Neuronal stem cell (in vitro differentiated cells): ENCODE measurements around the gene MED29.

Experiments
- DNase-seq: peaks from one replicate; pipeline ENCODE4 v3.0.0-alpha.2; 2013; ENCODE audit warnings: low spot score
- H2AFZ ChIP-seq: one replicate; pipeline ENCODE4 v1.6.1; 2013; ENCODE audit warnings: mild to moderate bottlenecking, low read length, inconsistent platforms
- H2AK5ac ChIP-seq: 2 replicates; pipeline ENCODE4 v1.6.1; 2013; ENCODE audit warnings: low read depth, mild to moderate bottlenecking, inconsistent platforms, low read length, moderate library complexity, mixed read lengths
- H2BK120ac ChIP-seq: 2 replicates; pipeline ENCODE4 v1.6.1; 2013; ENCODE audit warnings: low read depth, mild to moderate bottlenecking, inconsistent platforms, low read length, moderate library complexity, mixed read lengths
- H2BK12ac ChIP-seq: one replicate; pipeline ENCODE4 v1.6.1; 2013; ENCODE audit warnings: low read length, inconsistent platforms
- H2BK15ac ChIP-seq: 2 replicates; pipeline ENCODE4 v1.6.1; 2013; ENCODE audit warnings: mild to moderate bottlenecking, low read length, inconsistent platforms, mixed read lengths
- H2BK5ac ChIP-seq: one replicate; pipeline ENCODE4 v1.6.1; 2013; ENCODE audit warnings: inconsistent platforms, mild to moderate bottlenecking, low read length, moderate library complexity
- H3K14ac ChIP-seq: one replicate; pipeline ENCODE4 v1.6.1; 2013; ENCODE audit warnings: low read length, inconsistent platforms
- H3K18ac ChIP-seq: 2 replicates; pipeline ENCODE4 v1.6.1; 2013; ENCODE audit warnings: low read length, inconsistent platforms
- H3K23ac ChIP-seq: 2 replicates; pipeline ENCODE4 v1.6.1; 2013; ENCODE audit warnings: low read depth, mild to moderate bottlenecking, mixed read lengths, low read length, inconsistent platforms; ENCODE audit not compliant: poor library complexity
- H3K27ac ChIP-seq: replicated peaks from 3 replicates; pipeline ENCODE4 v1.5.1; 2013; ENCODE audit warnings: low read length, inconsistent platforms
- H3K27me3 ChIP-seq, 3 experiments: 2 replicates each; pipeline ENCODE4 v1.6.1; 2013; ENCODE audit warnings: low read length in 3 of 3, mild to moderate bottlenecking in 2 of 3, inconsistent platforms in 1 of 3, low read depth in 1 of 3, mixed read lengths in 1 of 3, moderate library complexity in 1 of 3; ENCODE audit not compliant: control insufficient read depth in 3 of 3, insufficient read depth in 3 of 3
- H3K36me3 ChIP-seq, 2 donors: replicated peaks in 1 of 2; 2 replicates each; pipeline ENCODE4 v1.6.1; 2013; ENCODE audit warnings: low read length in 2 of 2; ENCODE audit not compliant: control insufficient read depth in 2 of 2, insufficient read depth in 2 of 2
- H3K4ac ChIP-seq: 2 replicates; pipeline ENCODE4 v1.6.1; 2013; ENCODE audit warnings: inconsistent platforms, mild to moderate bottlenecking, low read length, moderate library complexity
- H3K4me1 ChIP-seq, 2 donors: 1 replicate in 1 of 2; 2 replicates in 1 of 2; pipeline ENCODE4 v1.6.1; 2013; ENCODE audit warnings: low read length in 2 of 2, low read depth in 1 of 2; ENCODE audit not compliant: control insufficient read depth in 2 of 2, insufficient read depth in 1 of 2
- H3K4me2 ChIP-seq: one replicate; pipeline ENCODE4 v1.6.1; 2013; ENCODE audit warnings: mild to moderate bottlenecking, low read length, inconsistent platforms; ENCODE audit not compliant: insufficient read depth, poor library complexity, severe bottlenecking
- H3K4me3 ChIP-seq, 2 donors: 2 replicates each; pipeline ENCODE4 v1.5.1; 2013; ENCODE audit warnings: low read length in 2 of 2, mild to moderate bottlenecking in 2 of 2, inconsistent platforms in 1 of 2, moderate library complexity in 1 of 2
- H3K79me1 ChIP-seq: one replicate; pipeline ENCODE4 v1.6.1; 2013; ENCODE audit warnings: low read depth, mild to moderate bottlenecking, inconsistent platforms, low read length, moderate library complexity
- H3K9ac ChIP-seq: one replicate; pipeline ENCODE4 v1.6.1; 2013; ENCODE audit warnings: mild to moderate bottlenecking, low read depth, low read length, inconsistent platforms; ENCODE audit not compliant: poor library complexity
- H3K9me3 ChIP-seq, 2 donors: replicated peaks in 1 of 2; 2 replicates each; pipeline versions ENCODE3 to v1.6.1; 2013; ENCODE audit warnings: low read length in 2 of 2, mild to moderate bottlenecking in 2 of 2, inconsistent platforms in 1 of 2, low read depth in 1 of 2, mixed read lengths in 1 of 2, moderate library complexity in 1 of 2; ENCODE audit not compliant: control insufficient read depth in 2 of 2, insufficient read depth in 1 of 2
- H4K8ac ChIP-seq: one replicate; pipeline ENCODE4 v1.6.1; 2013; ENCODE audit warnings: low read depth, mild to moderate bottlenecking, inconsistent platforms, low read length, moderate library complexity
- H4K91ac ChIP-seq: one replicate; pipeline ENCODE4 v1.6.1; 2013; ENCODE audit warnings: low read length, low read depth, mild to moderate bottlenecking, inconsistent platforms; ENCODE audit not compliant: poor library complexity
- WGBS, 2 donors: extraction: QIAGEN DNeasy Blood & Tissue Kit; methylation state at CpG; one replicate each; pipeline ENCODE4 v1.1.7; 2013; ENCODE audit warnings: missing lambda C conversion rate in 2 of 2, mixed read lengths in 1 of 2; ENCODE audit not compliant: insufficient read length in 2 of 2, insufficient replicate concordance in 1 of 2; ENCODE audit errors: extremely low coverage in 2 of 2; 5-methylcytosine and 5-hydroxymethylcytosine counted together

The MED29 gene

GRCh38 chr19:39436350-39436716 lies 45.2 kb downstream of the MED29 start:
- H2BK120ac ChIP-seq: no peak overlapping the region
- no peak overlapping the region for H2BK5ac ChIP-seq
- no peaks in the 10 kb centered on the region for H3K27me3 ChIP-seq
- no peak overlapping the region for H2AK5ac ChIP-seq
- peaks cover 24 to 31% of the 10 kb centered on the region in 2 donors for H3K36me3 ChIP-seq
- no peak overlapping the region for H3K14ac ChIP-seq
- peaks cover 3 to 9% of the 10 kb centered on the region in 2 donors for H3K4me1 ChIP-seq
- H4K91ac ChIP-seq: no peak overlapping the region
- peak overlapping the region; percentile 75 for H3K4me2 ChIP-seq
- no CpG with 5 or more reads among the region's 2 CpGs for WGBS, 2 donors
- peaks cover 11% of the 10 kb centered on the region for H3K79me1 ChIP-seq
- no peak overlapping the region for H3K4ac ChIP-seq
- H3K27ac ChIP-seq: peak overlapping the region; percentile 70
- H3K9me3 ChIP-seq: no peaks in the 10 kb centered on the region
- no peak overlapping the region for H3K18ac ChIP-seq
- no peak overlapping the region for H2BK12ac ChIP-seq
- no peak overlapping the region for H3K23ac ChIP-seq
- no peak for DNase-seq
- peak overlapping the region; percentile 68 to 79 for H3K4me3 ChIP-seq
- no peak overlapping the region for H2BK15ac ChIP-seq
- peak overlapping the region; percentile 51 for H2AFZ ChIP-seq
- H4K8ac ChIP-seq: no peak overlapping the region
- H3K9ac ChIP-seq: peak overlapping the region; percentile 66

DNA sequence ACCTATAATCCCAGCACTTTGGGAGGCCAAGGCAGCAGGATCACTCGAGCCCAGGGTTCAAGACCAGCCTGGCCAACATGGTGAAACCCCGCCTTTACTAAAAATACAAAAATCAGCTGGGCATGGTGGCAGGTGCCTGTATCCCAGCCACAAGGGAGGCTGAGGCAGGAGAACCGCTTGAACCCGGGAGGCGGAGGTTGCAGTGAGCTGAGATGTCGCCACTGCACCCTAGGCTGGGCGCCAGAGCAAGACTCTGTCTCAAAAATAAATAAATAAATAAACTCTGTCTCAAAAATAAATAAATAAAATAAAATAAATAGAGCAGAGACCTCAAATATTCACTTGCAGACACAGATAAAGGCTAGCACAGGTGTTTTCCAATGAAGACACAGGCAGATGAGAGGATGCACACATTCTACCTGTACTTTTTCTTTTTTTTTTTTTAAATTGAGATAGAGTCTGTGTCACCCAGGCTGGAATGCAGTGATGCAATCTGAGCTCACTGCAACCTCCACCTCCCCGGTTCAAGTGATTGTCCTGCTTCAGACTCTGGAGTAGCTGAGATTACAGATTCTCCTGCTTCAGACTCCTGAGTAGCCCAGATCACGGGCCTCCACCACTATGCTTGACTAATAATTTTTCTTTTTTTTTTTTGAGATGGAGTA lies 47.2 kb downstream of the MED29 start:
- H3K27ac ChIP-seq: no peak overlapping the region
- no peak overlapping the region for H3K4me2 ChIP-seq
- peaks cover 3 to 9% of the 10 kb centered on the region in 2 donors for H3K4me1 ChIP-seq
- no peak overlapping the region for H2BK12ac ChIP-seq
- no peak overlapping the region for H3K18ac ChIP-seq
- no peak overlapping the region for H2AK5ac ChIP-seq
- no peak overlapping the region for H3K9ac ChIP-seq
- H2AFZ ChIP-seq: no peak overlapping the region
- no peak for DNase-seq
- no CpG with 5 or more reads among the region's 9 CpGs for WGBS, 2 donors
- no peak overlapping the region for H2BK120ac ChIP-seq
- H2BK5ac ChIP-seq: no peak overlapping the region
- peaks cover 11% of the 10 kb centered on the region for H3K79me1 ChIP-seq
- no peaks in the 10 kb centered on the region for H3K9me3 ChIP-seq
- no peak overlapping the region for H3K14ac ChIP-seq
- H4K91ac ChIP-seq: no peak overlapping the region
- no peak overlapping the region for H3K23ac ChIP-seq
- H3K4me3 ChIP-seq: no peak overlapping the region
- no peak overlapping the region for H3K4ac ChIP-seq
- H3K36me3 ChIP-seq: peaks cover 13 to 16% of the 10 kb centered on the region in 2 donors
- H4K8ac ChIP-seq: no peak overlapping the region
- no peaks in the 10 kb centered on the region for H3K27me3 ChIP-seq
- H2BK15ac ChIP-seq: no peak overlapping the region

DNA sequence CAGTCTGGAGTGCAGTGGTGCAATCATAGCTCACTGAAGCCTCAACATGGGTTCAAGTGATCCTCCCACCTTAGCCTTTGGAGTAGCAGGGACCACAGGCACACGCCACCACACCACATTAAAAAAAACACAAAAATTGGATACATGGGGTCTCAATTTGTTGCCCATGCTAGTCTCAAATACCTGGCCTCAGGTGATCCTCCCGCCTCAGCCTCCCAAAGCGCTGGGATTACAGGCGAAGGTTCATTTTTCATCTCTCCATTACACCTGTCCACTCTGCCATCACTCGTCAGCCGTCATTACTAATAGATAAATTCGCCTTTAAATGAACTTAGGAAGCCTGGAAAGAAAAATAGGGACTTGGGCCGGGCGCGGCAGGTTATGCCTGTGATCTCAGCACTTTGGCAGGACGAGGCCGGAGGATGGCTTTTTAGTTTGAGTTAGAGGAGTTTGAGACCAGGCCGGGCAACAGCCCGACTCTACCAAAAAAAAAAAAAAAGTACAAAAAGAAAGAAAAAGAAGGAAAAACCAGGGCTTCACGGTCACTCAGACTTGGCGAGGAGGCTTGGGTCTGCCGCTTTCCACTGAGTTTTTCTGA lies 53.5 kb downstream of the MED29 start:
- H3K4ac ChIP-seq: no peak overlapping the region
- peak overlapping the region; percentile 88 for H2AFZ ChIP-seq
- peak overlapping the region; percentile 78 for H3K4me2 ChIP-seq
- no peak overlapping the region for H2BK120ac ChIP-seq
- H3K9me3 ChIP-seq: no peaks in the 10 kb centered on the region
- H3K18ac ChIP-seq: peak overlapping the region; percentile 84
- H2BK15ac ChIP-seq: no peak overlapping the region
- no peak overlapping the region for H3K23ac ChIP-seq
- H3K27me3 ChIP-seq: no peaks in the 10 kb centered on the region
- peaks cover 20% of the 10 kb centered on the region for H3K79me1 ChIP-seq
- H3K4me1 ChIP-seq: peaks cover 3 to 6% of the 10 kb centered on the region in 2 donors
- H4K8ac ChIP-seq: no peak overlapping the region
- peak overlapping the region; percentile 97 to 98 for H3K4me3 ChIP-seq
- H3K14ac ChIP-seq: no peak overlapping the region
- DNase-seq: no peak
- peaks cover 8 to 33% of the 10 kb centered on the region in 2 donors for H3K36me3 ChIP-seq
- H2AK5ac ChIP-seq: no peak overlapping the region
- WGBS, 2 donors: no CpG with 5 or more reads among the region's 17 CpGs
- H3K9ac ChIP-seq: peak overlapping the region; percentile 17
- H2BK5ac ChIP-seq: peak overlapping the region; percentile 42
- no peak overlapping the region for H2BK12ac ChIP-seq
- peak overlapping the region; percentile 71 for H3K27ac ChIP-seq
- H4K91ac ChIP-seq: no peak overlapping the region
